GM23248 (cell line): ENCODE results near the gene SHPK. TPM values are rescaled to one million over a fixed set of nuclear protein-coding genes. Genes with fewer than 3 reads are reported as not detected.

Experiments
- DNase-seq: peaks from one replicate; pipeline ENCODE4 v3.0.0-alpha.2; 2015
- H2AFZ ChIP-seq: fragments of 200-600 bp; sonication (generic); 2 replicates; pipeline ENCODE4 v1.6.1; 2016; ENCODE audit warnings: antibody characterized with exemption
- H3F3A ChIP-seq: fragments of 200-600 bp; sonication (generic); 2 replicates; pipeline ENCODE4 v1.6.1; 2016; ENCODE audit warnings: mild to moderate bottlenecking, antibody characterized with exemption, mixed run types; ENCODE audit not compliant: insufficient read depth
- H3K27ac ChIP-seq: fragments of 200-600 bp; sonication (generic); 2 replicates; pipeline ENCODE4 v1.5.1; 2016; ENCODE audit warnings: mild to moderate bottlenecking
- H3K27me3 ChIP-seq: fragments of 200-600 bp; sonication (generic); replicated peaks from 2 replicates; pipeline ENCODE4 v1.6.1; 2016; ENCODE audit warnings: mild to moderate bottlenecking; ENCODE audit not compliant: insufficient read depth
- H3K36me3 ChIP-seq: fragments of 200-600 bp; sonication (generic); 2 replicates; pipeline ENCODE4 v1.6.1; 2016; ENCODE audit warnings: low read depth, mild to moderate bottlenecking
- H3K4me1 ChIP-seq: fragments of 200-600 bp; sonication (generic); 2 replicates; pipeline ENCODE4 v1.6.1; 2016; ENCODE audit warnings: mild to moderate bottlenecking; ENCODE audit not compliant: insufficient read depth
- H3K4me2 ChIP-seq: fragments of 200-600 bp; sonication (generic); one replicate; pipeline ENCODE4 v1.6.1; 2016; ENCODE audit warnings: mild to moderate bottlenecking; ENCODE audit not compliant: unreplicated experiment
- H3K4me3 ChIP-seq: fragments of 200-600 bp; sonication (generic); 2 replicates; pipeline ENCODE4 v1.5.1; 2016; ENCODE audit warnings: mild to moderate bottlenecking
- H3K79me2 ChIP-seq: fragments of 200-600 bp; sonication (generic); 2 replicates; pipeline ENCODE4 v1.6.1; 2016; ENCODE audit warnings: mild to moderate bottlenecking; ENCODE audit not compliant: insufficient read depth
- H3K9ac ChIP-seq: fragments of 200-600 bp; sonication (generic); 2 replicates; pipeline ENCODE4 v1.6.1; 2016; ENCODE audit warnings: mild to moderate bottlenecking
- H3K9me2 ChIP-seq: fragments of 200-600 bp; sonication (generic); 2 replicates; pipeline ENCODE4 v1.6.1; 2016; ENCODE audit warnings: mixed run types, mild to moderate bottlenecking, moderate library complexity; ENCODE audit not compliant: insufficient read depth
- H3K9me3 ChIP-seq: fragments of 200-600 bp; sonication (generic); one replicate; pipeline ENCODE4 v1.6.1; 2017; ENCODE audit warnings: low read depth
- H4K20me1 ChIP-seq: fragments of 200-600 bp; sonication (generic); 2 replicates; pipeline ENCODE4 v1.6.0; 2016; ENCODE audit not compliant: insufficient read depth
- EZH2 ChIP-seq: fragments of 200-600 bp; sonication (generic); IDR thresholded peaks from 2 replicates; pipeline ENCODE4 v1.6.1; 2018; ENCODE audit warnings: antibody characterized with exemption, mild to moderate bottlenecking; ENCODE audit not compliant: insufficient read depth, poor library complexity, severe bottlenecking
- EZH2phosphoT487 ChIP-seq: fragments of 200-600 bp; sonication (generic); IDR thresholded peaks from 2 replicates; pipeline ENCODE4 v1.6.1; 2018; ENCODE audit warnings: antibody characterized with exemption, moderate library complexity, mild to moderate bottlenecking, low read depth; ENCODE audit not compliant: insufficient read depth
- WGBS, 2 experiments: methylation state at CpG; one replicate each; pipeline ENCODE4 v1.1.6; 2015 to 2017; ENCODE audit warnings: low lambda C conversion rate in 2 of 2, low coverage in 1 of 2; ENCODE audit errors: missing lambda C conversion rate in 2 of 2; 5-methylcytosine and 5-hydroxymethylcytosine counted together
- in situ Hi-C: fragments of 300-500 bp; cut with MboI; formaldehyde crosslinking; loops from 2 replicates; pipeline ENCODE4 v1.15.0; 2020
- polyA plus RNA-seq: library from polyadenylated mRNA; unstranded; fragments of >200 nt; fragmentation: Nextera tagmentation; extraction: Ambion mirVana; gene quantifications from 2 replicates; pipeline ENCODE4 v1.2.1, GENCODE V29; 2016
- total RNA-seq: library from RNA; depleted of rRNA; stranded (reverse); fragments of >200 nt; shearing (Covaris generic); gene quantifications from 2 replicates; pipeline ENCODE4 v1.2.3, GENCODE V29; 2014

Gene SHPK
- total and polyA plus RNA-seq, 2 experiments from 2014 or later = 3.1 to 5.8 TPM

DNA sequence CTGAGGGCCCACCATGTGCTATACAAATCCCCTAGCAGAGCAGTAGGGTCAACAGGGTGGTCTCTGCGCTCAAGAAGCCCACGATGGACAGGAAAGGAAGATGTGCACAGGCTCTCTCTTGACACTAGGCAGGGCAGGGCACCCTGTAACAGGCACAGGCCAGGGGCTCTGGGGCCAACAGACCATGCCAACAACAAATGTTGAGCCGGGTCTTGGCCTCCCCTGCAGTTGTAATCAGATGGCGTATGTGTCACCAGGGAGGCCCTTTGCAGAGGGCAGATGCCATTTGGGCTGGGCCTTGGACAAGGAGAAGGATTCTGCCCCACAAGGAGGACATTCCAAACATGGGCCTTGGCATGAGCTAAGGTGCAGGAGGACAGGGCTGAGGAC lies 32.2 kb downstream of the SHPK start:
- Histone ChIP-seq H3F3A (peaks cover 8% of the 10 kb centered on the region; the same call in 1 of the 2 replicates), H3K9me3 (no peaks in the 10 kb centered on the region), H3K9me2 (no peaks in the 10 kb centered on the region), H2AFZ (no peak overlapping the region), H3K4me2 (no peak overlapping the region), H3K4me1 (no peaks in the 10 kb centered on the region), H3K4me3 (no peak overlapping the region), H3K9ac (no peak overlapping the region), H3K27ac (no peak overlapping the region), H4K20me1 (no peaks in the 10 kb centered on the region), H3K27me3 (no peaks in the 10 kb centered on the region), H3K36me3 (no peaks in the 10 kb centered on the region), H3K79me2 (no peaks in the 10 kb centered on the region)
- 68 to 72% methylated on average over 4 of the region's 4 CpGs for WGBS, 2 experiments
- in situ Hi-C loops = no loop called here
- TF ChIP-seq EZH2phosphoT487 (no peak), EZH2 (no peak)
- DNase-seq = no peak

DNA sequence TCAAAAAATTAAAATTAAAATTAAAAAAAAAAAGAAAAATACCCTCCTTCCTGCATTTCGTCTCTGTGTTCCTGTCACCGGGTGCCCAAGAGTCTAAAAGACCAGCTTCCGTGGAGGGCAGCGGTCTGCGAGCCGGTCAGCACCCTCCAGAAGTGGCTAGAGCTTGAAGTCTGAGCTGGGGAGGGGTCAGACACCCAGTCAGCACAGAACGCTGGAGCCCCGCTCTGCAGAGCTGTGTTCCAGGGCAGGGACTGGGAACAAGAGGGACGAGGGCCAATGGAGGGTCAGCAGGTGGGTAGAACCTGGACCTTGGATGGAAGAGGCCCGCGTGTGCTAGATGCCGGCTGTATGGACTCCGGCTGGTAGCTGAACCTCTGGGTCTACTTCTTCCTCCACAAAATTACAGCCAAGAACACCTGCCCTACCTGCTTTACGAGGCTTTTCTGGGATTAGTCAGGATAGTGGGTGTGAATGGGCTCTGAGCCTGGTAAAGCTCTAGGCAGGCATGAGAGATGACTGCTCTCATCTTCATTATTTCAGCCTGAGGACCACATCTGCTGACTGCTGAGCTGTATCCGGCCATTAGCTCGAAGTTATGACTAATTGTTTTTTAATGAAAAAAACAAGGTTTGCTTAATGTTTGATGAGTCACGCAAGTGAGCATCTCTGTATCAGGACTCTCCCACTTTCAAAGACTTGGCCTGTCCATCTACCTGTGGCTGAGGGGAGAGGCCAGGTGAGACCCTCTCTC lies 32.8 kb downstream of the SHPK start:
- Histone ChIP-seq H3K4me2 (no peak overlapping the region), H3K27me3 (no peaks in the 10 kb centered on the region), H4K20me1 (no peaks in the 10 kb centered on the region), H3K9me2 (no peaks in the 10 kb centered on the region), H3K9me3 (no peaks in the 10 kb centered on the region), H2AFZ (no peak overlapping the region), H3K9ac (no peak overlapping the region), H3K27ac (no peak overlapping the region), H3K79me2 (no peaks in the 10 kb centered on the region), H3K4me1 (no peaks in the 10 kb centered on the region), H3K36me3 (no peaks in the 10 kb centered on the region), H3F3A (peaks cover 8% of the 10 kb centered on the region; the same call in 1 of the 2 replicates), H3K4me3 (no peak overlapping the region)
- WGBS, 2 experiments = 74 to 75% methylated on average over 17 of the region's 17 CpGs
- DNase-seq = peak; percentile 92
- TF ChIP-seq EZH2 (no peak), EZH2phosphoT487 (no peak)
- in situ Hi-C loops = no loop called here

DNA sequence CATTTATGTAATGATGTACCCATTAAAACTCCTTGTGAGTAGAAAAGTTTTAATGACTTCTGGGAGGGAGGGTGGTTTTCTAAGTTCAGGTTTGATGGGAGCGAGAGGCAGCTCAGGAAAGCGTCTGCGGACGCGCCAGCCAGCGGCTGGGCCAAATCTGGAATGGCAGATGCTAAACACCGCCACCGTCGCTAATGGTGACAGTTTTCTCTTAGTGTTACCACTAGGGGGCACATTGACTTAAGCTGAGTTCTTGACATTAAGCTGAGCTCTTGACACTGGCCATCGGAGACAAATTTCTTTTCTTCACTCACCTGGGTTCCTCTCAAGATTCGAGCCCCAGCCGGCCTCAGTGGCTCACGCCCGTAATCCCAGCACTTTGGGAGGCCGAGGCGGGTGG lies 33.6 kb downstream of the SHPK start:
- no peaks in the 10 kb centered on the region for H3K4me1 ChIP-seq
- in situ Hi-C loops = no loop called here
- no peak overlapping the region for H3K9ac ChIP-seq

DNA sequence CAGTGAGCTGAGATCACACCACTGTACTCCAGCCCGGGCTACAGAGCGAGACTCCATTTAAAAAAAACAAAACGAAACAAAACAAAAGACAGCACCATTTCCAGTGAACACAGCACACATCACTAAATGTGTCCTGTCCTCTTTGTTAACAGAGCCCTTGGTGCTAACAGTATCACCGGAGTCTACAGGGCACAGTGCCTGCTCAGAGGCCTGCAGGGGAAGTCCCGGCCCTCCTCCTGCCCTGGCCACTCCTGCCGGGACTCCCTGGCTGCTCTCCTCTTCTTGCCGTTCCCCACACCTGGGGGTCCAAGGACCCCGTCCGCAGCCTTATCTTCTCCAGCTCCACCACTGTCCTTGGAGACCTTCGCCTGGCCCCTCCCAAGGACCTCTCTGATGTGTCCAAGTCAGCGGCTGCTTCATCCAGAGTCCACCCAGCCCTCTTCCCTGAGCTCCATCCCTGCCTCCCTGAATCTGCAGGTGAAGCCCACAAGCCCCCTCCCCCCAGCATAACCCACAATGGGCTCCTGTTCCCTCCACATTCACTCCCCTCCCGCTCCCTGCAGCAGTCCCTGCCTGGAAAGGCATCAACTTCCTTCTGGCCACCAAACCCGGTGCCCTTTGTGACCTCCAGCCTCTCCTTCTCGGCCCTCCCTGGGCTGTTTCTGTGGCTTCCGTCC lies 35.4 kb downstream of the SHPK start:
- Histone ChIP-seq H3K9me3 (no peaks in the 10 kb centered on the region), H3K36me3 (no peaks in the 10 kb centered on the region), H3K4me1 (no peaks in the 10 kb centered on the region), H2AFZ (no peak overlapping the region), H4K20me1 (no peaks in the 10 kb centered on the region), H3K4me3 (no peak overlapping the region), H3K9me2 (no peaks in the 10 kb centered on the region), H3K4me2 (no peak overlapping the region), H3K9ac (no peak overlapping the region), H3F3A (peaks cover 8% of the 10 kb centered on the region; the same call in 1 of the 2 replicates), H3K27me3 (no peaks in the 10 kb centered on the region), H3K27ac (no peak overlapping the region), H3K79me2 (no peaks in the 10 kb centered on the region)
- 90 to 93% methylated on average over 14 to 15 of the region's 15 CpGs for WGBS, 2 experiments
- in situ Hi-C loops = no loop called here
- TF ChIP-seq EZH2phosphoT487 = no peak
- TF ChIP-seq EZH2 = no peak
- no peak for DNase-seq

More for the DNA sequence above, 33.6 kb downstream of the SHPK start:
- peaks cover 8% of the 10 kb centered on the region; the same call in 1 of the 2 replicates for H3F3A ChIP-seq
- H3K27ac ChIP-seq = no peak overlapping the region
- DNase-seq = peak; percentile 27
- no peaks in the 10 kb centered on the region for H3K9me3 ChIP-seq
- H4K20me1 ChIP-seq = no peaks in the 10 kb centered on the region
- no peaks in the 10 kb centered on the region for H3K9me2 ChIP-seq
- TF ChIP-seq EZH2phosphoT487 = no peak
- no peak for TF ChIP-seq EZH2
- 88 to 92% methylated on average over 15 to 16 of the region's 16 CpGs for WGBS, 2 experiments
- H3K79me2 ChIP-seq = no peaks in the 10 kb centered on the region
- H3K4me2 ChIP-seq = no peak overlapping the region
- H2AFZ ChIP-seq = no peak overlapping the region
- H3K36me3 ChIP-seq = no peaks in the 10 kb centered on the region
- no peaks in the 10 kb centered on the region for H3K27me3 ChIP-seq
- H3K4me3 ChIP-seq = no peak overlapping the region
